NK-92 (cell line): ENCODE results near the gene MTFR1L.
"Not testable (repeated sequence)": the region's sequence is repeated elsewhere in the genome, so short reads cannot be mapped to it uniquely, and the experiment has no call there.

Source experiments
- DNase-seq: peaks from one replicate; lab custom pipeline; 2025; ENCODE audit not compliant: unreplicated experiment; lab: John Stamatoyannopoulos, UW

The MTFR1L gene

DNA sequence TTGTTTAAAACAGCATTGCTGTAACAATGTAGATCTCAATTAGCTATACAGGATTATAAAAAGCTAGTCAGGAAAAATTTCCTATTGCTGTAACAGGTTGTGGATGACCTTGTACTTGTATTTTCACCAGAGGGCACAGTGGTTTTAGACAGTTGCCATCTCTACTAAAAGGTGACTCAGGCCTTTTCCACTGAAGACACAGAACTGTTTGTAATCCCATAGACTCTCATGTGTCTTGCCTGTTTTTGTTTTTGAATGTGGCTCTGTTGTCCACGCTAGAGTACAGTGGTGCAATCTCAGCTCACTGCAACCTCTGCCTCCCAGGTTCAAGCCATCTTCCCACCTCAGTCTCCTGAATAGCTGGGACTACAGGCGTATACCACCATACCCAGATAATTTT, 5.9 kb downstream of the MTFR1L start:
- DNase-seq = no peak

DNA sequence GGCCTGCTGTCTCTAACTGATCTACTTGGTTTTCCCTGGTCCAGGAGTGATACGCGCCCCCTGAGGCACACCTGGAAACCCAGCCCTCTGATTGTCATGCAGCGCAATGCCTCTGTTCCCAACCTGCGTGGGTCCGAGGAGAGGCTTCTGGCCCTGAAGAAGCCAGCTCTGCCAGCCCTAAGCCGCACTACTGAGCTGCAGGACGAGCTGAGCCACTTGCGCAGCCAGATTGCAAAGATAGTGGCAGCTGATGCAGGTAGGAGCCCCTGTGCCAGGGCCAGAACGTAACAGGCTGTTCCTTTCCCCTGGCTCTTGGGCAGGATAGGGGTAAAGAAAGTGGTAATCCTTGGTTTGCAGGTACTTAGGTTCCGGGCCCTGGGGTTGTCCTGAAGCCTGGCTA, 6.8 kb downstream of the MTFR1L start:
- no peak for DNase-seq

GRCh38 chr1:25828491-25828890, 8.7 kb downstream of the MTFR1L start:
- no peak for DNase-seq

- no peak for DNase-seq
Observed at GRCh38 chr1:25829046-25829445, 9.3 kb downstream of the MTFR1L start.

- no peak for DNase-seq
Observed at GRCh38 chr1:25831569-25832196, 11.9 kb downstream of the MTFR1L start.

DNA sequence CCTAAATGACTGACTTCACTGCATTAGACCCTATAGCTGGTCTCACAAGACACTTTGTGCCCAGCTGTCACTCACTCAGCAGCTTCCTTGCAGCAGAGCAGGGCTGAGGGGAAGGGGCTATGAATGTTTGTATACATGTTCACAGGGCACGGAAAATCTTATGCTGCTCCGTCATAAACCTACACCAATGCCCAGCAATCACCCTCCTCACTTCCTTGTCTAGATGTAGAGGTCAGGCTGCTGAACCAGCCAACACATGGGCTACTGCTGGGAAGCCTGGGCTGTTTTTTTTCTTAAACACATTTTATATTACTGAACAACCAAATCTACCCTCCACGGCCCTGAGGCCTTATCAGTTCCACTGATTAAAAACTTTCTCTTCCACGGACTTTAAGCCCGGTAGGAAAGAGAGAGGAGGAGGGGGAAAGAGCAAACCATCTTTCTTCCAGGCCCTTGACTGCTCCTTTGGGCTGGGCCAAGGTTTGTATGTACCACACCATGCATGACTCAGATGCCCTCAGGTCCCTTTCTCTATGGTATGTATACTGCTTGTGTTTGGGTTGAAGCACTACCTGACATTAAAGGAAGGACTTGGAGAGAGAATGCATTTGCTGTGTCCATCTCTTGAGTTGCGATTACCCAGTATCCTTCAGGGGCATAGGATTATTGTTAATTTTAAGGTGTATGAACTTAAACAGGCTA, 12.7 kb downstream of the MTFR1L start:
- no peak for DNase-seq

- no peak for DNase-seq
Observed at GRCh38 chr1:25833158-25833557, 13.4 kb downstream of the MTFR1L start.

DNA sequence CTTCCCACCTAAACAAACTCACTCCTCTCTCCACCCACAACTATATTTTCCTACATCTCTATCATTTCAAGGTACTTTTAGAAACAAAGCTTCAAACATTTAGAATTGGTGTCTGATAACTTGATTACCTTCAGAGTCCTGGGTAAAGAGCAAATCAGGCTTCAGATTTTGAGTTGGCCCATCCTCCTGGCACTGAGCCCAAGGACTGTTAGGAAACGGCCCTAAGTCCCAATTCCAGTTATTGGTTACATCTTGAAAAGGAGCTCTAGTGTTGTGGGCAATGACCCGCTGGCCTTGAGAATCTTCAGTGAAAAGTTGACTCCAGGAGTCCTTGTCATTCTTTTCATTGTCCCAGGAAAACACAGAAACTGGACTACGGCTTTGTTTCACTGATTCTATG, 15.1 kb downstream of the MTFR1L start:
- no peak for DNase-seq

GRCh38 chr1:25836695-25837094, 16.9 kb downstream of the MTFR1L start:
- no peak for DNase-seq

DNA sequence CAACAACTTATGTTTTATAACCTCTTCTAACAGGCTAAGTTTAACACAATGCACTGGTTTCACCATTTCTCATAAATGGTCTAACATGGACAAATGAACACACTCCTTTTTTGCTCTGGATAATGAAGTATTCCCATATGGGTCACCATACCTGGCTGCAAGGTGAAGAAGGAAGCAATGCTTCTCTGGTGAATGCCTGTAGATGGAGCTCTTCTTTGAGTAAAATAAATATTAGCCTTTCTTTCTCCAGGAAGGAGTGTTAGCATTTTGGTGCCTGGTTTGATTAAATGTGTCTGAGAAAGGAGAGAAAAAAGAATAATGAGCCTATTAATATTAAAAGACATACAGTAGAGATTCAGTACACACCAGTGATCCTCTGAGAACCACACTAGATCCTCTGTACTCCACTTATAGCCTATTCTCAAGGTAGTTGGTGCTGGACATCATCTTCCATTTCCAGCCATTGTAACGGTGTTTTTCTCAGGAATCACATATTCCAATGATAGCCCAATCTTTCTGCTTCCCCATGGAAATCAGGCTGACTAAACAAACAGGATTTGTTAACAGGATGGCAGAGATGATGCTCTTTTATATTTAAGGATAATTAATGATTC, 17.6 kb downstream of the MTFR1L start:
- no peak for DNase-seq

DNA sequence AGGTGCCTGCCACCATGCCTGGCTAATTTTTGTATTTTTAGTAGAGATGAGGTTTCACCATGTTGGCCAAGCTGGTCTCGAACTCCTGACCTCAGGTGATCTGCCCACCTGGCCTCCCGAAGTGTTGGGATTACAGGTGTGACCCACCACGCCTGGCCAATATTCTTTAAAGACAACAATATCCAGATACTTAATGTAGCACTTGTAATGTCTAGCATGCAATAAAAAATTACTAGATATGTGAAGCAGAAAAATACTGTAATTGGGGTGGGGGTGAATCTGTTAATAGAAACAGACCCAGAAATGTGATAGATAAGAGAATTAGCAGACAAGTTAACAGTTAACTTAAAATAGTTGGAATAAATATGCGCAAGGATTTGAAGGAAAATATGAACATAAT, 20.1 kb downstream of the MTFR1L start:
- DNase-seq = not testable (repeated sequence)

DNA sequence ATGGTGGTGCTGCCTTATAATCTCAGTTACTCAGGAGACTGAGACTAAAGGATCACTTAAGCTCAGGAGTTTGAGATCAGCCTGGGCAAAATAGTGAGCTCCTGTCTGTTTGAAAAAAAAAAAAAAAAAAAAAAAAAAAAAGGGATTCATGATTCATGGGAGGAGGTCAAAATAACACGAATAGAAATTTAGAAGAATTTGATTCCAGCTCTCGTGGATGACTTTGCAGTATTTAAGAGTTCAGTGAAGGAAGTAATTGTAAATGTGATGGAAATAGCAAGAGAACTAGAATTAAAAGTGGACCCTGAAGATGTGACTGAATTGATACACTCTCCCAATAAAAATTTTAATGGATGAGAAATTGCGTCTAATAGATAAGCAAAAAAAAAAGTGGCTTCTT, 23.7 kb downstream of the MTFR1L start:
- DNase-seq = no peak

DNA sequence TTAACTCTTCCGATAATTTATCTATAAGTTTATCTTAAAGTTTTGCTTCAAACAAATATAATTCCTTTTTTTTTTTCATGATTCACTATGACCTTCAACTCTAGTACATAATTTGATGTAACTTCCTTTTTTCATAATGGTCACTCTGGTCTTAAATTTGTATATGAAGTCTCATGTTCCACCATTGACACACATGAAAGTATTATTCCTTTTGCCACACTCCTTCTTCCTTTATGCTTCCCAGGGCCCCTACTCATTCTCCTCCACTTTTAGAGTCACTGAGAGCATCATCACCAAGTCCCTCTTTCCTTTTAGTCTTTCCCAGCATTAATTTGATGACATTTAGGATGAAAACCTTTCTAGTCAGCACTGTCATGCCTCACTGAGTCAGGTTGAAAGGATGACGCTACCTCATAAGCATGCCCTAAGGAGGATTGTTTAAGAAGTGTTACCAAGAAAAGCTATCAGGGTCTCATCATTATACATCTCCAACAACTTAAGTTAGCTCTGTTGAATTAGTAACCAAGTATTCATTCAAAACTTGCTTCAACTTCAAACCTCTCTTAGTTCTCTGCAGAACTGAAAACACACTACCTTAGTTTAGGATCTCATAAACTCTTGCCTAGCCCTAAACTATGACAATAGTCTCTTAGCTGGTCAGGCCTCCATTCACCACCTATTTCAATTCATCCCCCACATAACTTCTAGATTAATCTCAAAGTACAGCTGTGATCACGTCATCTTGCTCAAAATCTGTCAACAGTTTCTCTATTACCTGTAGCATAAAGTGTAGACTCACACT, 25.0 kb downstream of the MTFR1L start:
- DNase-seq = no peak

- no peak for DNase-seq
Observed at GRCh38 chr1:25845664-25846063, 25.9 kb downstream of the MTFR1L start.

GRCh38 chr1:25847929-25848328, 28.2 kb downstream of the MTFR1L start:
- DNase-seq = no peak

DNA sequence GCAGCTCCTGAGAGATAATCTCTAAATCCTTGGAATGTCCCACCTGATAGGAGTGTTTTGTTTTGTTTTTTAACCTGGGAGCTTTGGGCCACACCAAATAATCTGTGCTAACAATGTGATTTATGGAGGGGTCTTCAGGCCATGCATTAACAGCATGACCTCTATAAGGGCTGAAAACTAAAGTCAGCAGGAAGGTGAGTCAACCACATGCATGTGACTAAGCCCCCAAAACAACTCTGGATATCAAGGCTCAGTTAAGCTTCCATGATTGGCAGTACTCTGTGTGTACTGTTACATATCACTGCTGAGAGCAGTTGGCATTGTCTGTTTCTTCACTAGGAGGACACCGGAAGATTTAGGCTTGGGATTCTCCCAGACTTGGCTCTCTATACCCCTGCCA, 28.8 kb downstream of the MTFR1L start:
- DNase-seq = no peak

DNA sequence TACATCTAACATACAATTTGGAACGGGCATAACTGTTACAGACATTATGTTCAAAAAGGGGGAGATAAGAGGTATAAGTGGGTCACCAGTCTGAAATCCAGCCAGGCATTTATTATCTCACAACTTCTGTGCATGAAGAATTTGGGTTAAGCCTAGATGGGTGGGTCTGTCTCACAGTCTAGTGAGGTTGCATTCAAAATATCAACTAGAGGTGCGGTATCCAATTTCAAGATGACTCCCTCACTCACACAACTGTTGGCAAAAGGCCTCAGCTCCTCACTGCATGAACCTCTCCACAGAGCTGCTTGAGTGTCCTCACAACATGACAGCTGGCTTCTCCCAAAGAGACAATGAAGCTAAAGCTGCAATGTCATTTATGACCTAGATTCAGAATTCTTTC, 34.8 kb downstream of the MTFR1L start:
- no peak for DNase-seq

- no peak for DNase-seq
Observed at GRCh38 chr1:25856856-25857255, 37.1 kb downstream of the MTFR1L start.

GRCh38 chr1:25858494-25858893, 38.7 kb downstream of the MTFR1L start:
- DNase-seq = no peak

DNA sequence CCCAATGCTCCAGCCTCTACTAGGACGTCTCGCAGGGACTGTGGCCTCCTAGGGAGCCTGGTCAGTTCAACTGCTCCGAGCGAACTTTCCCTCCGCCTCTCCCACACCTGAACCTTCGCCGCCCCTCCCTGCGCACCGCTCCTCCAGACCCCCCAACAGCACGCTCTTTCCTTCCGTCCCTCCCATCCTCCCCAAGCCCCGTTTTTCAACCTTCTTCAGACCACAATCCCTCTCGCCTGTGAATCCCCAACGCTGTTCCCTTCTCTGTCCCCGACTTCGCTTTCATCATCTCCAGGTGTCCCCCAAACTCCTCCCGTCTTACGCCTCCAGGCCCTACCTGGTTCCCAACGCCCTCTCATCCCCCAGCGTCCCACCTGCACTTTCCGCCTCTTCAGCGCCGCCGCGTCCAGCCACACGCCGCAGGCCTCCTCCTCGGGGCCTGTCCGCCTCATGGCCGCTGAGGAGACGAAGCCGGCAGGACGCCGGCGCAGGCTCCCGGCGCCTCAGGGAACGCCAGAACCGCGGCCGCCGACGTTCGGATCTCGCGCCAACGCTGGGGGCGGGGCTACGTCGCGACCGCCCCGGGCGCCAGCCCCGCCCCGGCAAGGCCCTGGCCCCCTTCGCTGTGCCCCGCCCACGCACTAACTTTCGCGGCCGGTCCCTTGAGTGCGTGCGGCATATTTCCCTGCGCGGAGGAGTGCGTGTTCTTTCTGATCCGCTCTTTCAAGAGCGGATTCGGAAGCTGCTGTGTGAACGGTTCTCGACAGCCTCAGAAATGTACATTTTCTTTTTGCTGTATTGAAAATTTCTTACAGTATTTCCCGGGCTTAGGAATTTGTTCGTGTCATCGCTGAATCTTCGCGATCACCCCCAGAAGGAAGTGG, 39.4 kb downstream of the MTFR1L start, which contains the start of gene AUNIP:
Gene AUNIP, minus strand, starts transcription at position 552 of the 884 bp plus-strand sequence. Its CDS starts 100 bp downstream, at position 452.
- peak; percentile 36 for DNase-seq
